ENCODE data around the gene MPRIP.

MPRIP gene

DNA sequence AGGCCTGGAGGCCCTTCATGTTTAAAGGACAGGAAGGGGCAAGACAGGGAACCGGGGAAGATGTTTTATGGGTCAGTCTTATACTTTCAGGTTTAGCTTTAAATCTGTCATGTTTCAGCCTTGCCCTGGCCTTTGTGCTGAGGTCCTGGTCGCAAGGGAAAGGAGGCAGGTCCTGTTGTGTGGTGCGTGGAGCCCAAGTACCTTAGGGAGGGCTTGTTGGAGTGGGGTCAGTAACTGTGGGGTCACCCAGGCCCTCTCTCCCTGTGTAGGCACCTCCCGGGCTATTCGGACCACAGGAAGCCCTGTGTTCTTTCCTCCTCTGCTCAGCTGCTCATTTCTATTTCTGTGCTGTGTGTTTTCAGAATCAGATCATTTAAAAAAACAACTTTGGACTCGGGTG lies 42.7 kb downstream of the MPRIP start:
- no peak for DNase-seq (ENCODE audit: low read depth in 2 of 2)

DNA sequence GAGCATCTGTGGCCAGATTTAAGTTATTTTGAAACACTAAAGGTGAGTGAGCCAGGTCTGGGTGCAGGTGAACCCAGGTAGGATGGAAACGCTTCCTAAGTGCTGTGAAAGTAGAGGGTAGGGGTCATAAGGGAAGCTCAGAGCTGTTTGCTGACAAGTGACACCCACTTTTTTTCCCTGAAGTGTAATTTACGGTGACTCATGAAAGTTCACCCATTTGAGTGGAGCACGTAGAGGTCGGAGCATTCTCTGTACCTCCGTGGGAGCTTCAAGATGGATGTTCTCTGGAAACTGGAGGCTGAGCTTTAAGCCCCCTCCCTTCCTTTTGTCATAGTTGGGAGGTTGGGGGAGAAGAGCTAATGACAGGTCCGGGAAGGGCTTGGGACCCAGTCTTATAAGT lies 44.3 kb downstream of the MPRIP start:
- DNase-seq (ENCODE audit: low read depth in 2 of 2): no peak

DNA sequence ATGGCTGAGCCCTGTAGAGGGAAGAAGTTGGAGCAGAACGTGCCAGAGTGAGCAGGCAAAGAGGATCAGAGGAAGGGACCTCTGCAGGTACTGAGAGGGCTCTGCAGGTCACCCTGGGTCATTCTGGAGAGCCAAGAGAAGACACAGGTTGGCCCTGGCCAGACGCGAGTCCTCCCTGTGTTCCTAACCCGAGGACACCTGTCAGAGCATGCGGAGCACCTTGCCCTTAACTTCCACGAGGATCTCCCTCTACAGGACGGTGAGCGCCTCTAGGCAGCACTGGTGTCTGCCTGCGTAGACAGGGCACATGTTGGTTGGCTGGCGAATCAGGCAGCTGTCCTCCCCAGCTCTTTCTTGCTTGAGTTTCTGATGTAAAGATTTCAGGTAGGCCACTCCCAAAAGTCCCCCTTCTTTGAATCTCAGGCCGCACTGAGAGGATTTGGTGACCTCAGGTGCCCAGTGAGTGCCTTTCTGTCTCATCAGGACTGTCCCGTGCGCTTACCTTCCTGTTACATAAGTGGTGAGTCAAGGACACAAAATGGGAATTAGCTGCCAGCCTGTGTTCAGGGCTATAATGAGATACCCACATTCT lies 45.3 kb downstream of the MPRIP start:
- no peak for DNase-seq (ENCODE audit: low read depth in 2 of 2)

DNA sequence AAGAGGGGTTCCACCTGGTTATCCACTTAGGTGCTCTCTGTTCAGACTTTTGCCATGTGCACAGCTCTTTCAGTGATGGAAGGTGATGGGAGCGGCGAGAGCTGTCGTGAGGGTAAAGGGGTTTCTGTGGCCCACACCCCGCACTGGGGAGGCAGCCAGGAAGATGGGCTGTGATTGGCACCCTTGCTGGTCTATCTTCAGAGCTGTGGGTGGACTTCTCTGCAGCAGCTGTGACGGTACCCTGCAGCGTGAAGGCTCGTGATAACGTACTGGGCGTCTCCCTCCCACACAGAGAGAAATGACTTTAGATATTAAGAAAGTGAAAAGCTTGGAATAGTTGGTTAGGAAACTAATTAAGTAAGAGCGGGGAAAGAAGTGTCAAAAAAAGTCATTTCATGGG lies 45.8 kb downstream of the MPRIP start:
- no peak for DNase-seq (ENCODE audit: low read depth in 2 of 2)

DNA sequence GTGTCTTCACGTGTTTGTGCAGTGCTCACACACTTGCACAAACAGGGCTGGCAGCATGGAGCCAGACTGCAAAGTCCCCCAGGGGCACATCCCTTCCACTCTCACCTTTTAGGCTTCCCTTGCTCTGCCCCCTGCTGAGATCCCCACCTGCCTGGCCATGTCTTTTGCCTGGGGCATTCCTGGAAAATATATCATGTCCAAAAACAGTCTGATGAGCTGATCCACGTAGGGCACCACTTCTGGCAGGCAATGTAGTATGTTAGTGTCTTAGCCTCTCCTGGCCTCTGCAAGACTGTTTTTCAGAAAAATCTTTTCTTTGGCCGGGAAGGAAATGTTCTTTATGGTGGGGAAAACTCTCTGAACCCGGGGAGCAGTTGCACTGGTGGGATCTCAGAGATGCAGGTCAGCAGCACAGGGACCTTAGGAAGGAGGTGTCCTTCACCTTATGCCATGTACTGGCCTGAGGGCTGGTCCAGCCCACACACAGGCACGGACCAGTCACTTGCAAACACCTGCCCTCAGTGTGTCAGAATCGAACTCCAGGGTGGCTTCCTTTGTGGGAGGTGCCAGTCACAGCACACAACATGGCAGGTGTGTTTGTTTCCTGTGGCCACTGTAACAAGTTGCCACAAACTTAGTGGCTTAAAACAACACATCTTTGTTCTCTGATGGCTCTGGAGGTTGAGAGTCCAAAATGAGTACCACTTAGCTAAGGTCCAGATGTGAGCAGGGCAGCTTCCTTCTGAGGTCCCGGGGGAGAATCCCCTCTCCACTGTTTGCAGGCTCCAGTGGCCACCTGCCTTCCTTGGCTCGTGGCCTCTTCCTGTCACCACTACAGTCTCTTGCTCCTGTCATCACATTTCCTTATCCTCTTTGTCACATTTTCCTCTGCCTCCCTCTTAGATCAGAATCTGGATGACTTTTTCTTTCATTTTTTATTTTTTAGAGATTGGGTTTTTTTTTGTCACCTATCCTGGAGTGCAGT lies 46.6 kb downstream of the MPRIP start:
- DNase-seq (ENCODE audit: low read depth in 2 of 2): no peak

DNA sequence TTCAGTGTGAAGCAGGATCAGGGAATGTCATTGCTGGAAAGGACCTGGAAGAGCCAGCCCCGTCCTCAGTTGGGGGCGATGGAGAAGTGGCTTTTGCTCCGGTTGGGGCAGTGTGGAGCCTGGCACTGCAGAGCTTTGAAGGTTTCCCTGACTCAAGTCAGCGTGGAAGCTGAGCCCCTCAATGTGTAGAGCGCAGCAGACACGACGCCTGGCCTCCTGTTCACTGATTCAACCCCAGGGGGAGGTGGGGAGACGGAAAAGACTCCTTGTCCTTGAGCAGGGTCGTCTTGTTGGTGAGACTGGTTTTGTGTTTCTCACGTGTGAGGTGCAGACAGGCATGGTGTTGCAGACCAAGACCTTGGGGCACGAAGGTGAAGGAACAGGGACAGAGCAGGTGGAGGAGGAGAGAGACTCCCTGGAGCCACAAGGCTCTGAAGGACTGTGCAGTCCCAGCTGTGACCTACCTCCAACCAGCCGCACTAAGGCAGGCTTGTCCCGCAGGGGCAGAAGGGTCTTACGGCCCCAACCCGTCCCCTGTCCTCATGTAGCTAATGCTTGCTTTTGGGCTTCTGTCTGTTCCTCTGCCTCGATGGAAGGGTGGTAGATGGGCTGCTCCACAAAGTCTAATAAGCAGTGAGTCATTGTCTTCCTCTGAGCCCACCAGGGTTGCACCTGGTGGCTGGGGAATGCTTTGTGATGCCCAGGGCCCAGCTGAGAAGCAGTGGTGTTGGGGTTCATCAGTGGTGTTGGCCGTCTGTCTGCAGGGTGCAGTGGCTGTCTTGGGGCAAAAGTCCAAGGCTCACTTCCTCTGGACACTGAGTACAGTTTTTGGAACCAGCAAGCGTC lies 47.8 kb downstream of the MPRIP start:
- DNase-seq (ENCODE audit: low read depth in 2 of 2): no peak

DNA sequence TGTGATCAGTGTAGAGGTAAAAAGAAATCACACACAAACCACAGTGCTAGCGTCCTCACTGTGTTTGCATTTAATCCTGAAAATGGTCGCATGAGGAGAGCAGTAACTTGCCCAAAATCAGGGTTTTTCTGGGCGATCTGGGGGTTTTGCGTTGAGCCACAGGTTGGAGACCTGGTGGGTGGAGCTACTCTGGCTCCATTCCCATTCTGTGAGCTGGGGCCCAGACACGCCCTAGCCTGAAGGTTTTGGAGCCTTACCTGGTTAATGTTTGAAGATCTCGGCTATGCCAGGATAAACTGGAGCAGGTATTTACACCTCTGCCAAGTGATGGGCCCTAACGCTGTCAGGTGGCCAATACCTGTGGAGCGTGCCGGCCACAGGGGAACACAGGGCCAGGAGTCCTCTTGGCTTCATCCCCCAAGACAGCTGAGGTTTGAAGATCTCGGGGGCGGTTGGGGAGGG lies 48.4 kb downstream of the MPRIP start:
- DNase-seq (ENCODE audit: low read depth in 2 of 2): no peak

DNA sequence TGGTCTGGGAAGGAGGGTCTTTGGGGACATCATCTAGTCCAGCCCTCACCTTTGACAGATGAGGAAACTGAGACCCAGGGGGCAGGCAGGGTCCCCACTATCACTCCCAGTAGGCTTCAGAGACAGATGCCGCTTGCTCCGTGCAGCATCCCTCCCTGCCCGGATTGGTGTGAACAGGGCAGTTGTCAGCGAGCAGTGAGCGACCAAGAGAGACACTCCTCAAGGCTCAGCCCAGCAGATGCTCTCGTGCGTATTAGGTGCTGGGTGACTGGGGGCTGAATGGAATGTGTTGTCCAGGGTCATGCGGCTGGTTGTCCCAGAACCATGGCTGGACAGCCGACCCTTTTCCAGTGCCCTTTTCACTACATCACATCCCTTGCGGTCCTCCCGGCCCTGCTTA lies 49.0 kb downstream of the MPRIP start:
- DNase-seq (ENCODE audit: low read depth in 2 of 2): no peak

DNA sequence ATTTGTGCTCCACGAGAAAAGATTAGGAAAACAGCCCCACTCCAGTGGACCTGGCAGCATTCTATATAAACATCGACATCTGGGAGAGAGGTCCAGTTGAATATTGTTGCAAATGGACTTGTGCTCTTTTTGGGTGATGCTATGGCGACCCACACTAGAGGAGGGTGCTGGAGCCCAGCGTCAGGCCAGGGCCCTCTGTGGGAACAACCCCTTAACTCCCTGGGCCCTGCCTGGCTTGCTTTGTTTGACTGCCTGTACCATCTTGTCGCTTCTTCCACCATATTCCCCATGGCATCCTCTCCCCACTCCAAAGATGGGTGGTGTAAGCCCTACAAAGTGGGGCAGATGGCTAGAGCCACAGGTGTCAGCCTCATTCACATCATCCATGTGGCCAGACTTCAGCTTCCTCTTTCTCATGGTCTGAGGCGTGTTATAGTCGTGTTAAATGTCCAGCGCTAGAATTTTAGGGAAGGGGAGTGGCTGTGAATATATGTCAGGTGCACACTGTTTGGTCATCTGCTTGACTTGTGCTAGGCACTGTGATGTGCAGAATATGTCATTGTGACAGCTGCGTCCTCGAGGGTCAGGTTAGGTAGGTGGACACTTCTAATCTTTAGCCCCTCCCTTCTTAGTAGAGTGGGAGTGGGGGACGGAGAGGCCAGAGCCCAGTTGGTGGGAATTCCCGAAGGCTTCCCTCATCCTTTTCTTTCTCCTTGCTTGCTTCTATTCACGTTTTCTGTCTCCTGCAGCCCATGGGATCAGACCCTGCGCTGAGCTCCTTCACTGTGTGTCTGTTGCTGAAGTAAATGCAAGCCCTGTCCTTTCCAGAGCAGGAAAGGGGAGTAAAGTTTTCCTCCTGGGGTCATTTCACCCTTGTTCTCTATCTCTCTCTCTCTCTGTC lies 49.8 kb downstream of the MPRIP start:
- DNase-seq (ENCODE audit: low read depth in 2 of 2): no peak

DNA sequence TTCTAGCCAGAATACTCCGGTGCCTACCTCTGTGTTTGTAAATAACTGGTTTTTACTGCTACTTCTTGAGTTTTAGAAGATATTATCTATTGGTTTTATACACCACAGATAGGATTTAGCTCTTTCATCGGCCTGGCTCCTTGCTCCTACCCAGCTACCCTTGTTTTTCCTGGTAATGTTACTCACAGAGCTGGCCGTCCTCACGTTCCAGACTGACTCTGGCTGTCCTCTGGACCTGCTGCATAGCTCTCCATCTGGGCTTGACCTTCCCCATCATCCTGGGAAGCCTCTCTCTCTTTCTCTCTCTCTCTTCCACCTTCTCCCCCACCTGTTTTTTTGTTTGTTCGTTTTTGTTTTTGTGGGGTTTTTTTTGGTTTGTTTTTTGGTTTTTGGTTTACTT lies 51.5 kb downstream of the MPRIP start:
- DNase-seq (ENCODE audit: low read depth in 2 of 2): no peak

DNA sequence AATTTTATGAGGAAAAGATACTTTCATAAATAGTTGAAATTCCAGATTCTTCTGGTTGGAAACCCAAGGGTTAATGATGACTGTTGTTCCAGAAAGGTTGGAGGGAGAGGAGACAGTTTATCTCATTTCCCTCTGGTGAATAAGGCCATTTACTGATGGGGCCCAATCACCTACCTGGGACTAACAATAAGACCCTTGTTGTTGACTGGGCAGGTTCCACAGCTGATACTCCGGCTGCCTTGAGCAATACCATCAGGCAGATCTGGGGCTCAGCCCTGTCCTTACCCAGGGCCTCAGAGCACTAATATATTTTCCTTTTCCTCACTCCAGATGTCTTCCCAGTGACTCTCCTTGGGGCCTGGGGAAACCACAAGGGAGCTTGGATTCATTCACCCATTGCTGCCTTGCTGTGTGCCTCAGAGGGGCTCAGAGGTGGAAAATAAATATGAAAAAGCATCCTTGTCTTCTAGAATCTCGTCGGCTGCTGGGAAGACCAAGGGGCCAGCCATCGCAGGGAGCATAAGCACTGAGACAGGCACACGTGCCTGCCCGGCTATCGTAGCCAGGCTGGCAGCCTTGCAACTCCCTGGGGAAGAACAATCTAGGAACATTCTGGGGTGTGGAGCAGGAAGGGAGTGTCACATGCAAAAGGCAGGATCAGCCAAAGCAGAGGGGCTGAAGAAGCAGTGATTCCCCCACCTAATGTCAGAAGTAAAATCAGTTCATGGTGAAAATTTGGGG lies 54.4 kb downstream of the MPRIP start:
- DNase-seq (ENCODE audit: low read depth in 2 of 2): no peak

DNA sequence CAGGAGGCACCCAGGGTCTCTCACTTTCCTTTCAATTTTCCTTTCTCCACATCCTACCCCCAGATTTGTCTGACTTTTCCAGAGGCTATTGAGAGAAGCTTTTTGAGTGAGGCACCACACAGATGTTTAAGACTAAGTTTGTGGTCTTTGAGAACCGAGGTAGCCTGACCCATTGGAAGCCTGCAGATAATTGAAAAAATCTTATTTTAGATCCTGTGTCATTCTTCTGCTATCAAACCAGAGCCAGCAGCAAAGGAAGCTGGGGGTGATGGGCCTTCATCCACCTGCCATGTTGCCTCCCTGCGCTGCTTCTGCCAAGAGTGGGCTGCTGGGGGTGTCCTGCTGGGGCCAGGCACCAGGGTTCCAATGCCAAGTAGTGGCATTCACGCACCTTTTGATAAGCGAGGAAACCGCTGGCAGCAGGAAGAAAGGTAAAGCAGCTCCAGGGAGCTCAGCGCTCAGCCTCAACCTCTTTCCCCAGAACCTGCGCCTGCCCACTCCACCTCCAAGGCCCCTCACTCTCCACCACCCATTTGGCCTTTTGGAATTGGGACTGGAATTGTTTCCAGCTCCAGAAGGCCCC lies 55.6 kb downstream of the MPRIP start:
- no peak for DNase-seq (ENCODE audit: low read depth in 2 of 2)

DNA sequence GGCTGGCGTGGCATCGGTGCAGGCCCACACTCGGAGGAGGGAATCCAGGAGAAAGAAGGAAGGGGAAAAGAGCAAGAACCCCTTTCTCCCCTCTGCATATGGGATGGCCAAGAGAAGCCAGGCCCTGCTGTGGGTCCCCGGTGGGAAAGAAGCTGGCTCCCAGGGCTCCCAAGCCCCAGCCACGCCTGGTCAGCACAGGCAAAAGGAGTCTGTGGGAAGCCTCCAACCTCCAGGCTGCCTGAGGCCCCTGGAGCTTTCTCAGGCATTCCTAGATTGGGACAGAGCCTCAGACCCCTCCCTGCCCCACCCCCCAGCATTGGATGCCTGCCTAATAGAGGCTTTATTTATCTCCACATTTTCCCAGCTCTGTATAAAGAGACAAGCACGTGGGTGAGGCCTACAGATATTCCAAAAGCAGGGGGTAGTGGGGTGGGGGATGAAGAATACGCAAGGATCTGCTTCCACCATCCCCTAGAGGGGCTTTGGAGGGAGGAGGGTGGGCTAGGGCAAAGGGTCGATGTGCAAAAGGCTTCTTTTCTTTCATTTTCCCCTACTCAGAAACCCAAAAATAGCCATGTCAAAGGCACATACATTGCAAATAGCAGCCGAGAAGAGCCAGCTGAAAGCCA lies 56.4 kb downstream of the MPRIP start:
- DNase-seq (ENCODE audit: low read depth in 2 of 2): no peak

DNA sequence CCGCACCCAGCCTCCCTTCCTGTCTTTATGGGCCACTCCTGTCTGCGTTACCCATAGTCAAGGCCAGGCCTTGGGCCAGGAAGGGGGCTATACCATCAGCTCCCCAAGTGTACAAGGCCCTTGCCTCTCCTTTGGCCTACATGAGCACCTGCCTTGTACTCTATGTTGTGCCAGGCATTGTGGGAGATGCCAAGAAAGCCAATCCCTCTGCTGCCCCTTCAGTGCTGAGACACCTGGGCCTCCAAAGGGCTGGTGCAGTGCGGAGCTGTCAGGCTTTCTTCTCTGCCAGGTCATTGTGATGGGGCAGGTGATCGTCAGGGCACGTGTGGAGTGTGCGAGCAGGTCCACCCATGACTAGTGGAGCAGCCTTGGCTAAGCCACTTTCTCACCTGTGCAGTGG lies 59.9 kb downstream of the MPRIP start:
- DNase-seq (ENCODE audit: low read depth in 2 of 2): no peak

DNA sequence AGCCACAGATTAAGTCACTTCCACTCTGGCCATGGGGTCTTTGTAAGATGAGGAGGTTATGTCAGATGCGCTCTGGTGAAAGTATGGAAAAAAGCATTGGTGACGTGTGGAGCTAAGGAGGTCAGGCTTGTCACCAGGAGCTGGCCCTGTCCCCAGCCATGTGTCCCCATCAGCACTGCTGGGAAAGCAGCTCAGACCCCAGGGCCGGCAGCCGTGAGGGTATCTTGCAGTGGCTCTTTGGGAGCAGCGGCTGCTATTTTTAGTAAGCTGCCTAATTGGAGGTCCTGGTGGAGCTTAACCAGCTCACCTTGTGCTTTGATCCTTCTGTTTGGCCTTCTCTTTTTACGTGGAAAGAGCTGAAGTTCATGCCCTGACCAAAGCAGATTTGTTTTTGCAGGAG lies 60.9 kb downstream of the MPRIP start:
- no peak for DNase-seq (ENCODE audit: low read depth in 2 of 2)

DNA sequence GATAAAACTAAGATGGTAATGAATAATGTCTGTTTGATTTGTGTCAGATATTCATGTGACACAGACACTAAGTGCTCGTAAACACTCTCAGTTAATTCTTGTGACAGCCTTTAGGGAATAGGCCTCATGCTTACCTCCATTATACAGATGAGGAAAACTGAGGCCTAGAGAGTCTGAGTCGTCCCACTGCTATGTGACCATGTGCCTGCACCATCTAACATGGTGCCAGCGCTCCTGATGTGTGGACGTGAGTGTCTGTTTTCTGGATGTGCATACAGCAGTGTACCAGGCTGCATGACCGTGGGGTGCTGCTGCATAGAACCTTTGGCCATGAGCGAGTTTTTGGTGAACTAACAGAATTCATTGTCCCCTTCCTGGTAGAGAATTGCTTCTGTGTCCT lies 61.8 kb downstream of the MPRIP start:
- no peak for DNase-seq (ENCODE audit: low read depth in 2 of 2)

DNA sequence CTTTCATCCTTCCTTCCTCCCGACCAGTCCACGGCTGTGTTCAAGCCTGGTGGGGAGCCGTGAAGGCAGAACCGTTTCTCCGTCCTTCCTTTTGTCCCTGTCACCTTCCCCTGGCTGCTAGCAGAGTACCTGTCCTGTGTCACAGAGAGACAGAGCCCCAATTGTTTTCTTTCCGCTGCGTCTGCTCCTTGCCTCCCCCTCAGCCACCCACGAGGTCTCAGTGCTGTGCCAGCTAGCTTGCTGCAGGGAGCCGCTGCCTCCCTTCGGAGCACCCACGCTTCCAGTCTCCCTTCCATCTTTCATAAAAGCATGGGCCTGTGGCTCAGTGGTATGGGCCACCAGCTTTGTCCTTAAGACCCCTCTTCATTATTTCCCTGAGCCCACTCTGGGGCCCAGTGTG lies 62.2 kb downstream of the MPRIP start:
- DNase-seq (ENCODE audit: low read depth in 2 of 2): no peak

DNA sequence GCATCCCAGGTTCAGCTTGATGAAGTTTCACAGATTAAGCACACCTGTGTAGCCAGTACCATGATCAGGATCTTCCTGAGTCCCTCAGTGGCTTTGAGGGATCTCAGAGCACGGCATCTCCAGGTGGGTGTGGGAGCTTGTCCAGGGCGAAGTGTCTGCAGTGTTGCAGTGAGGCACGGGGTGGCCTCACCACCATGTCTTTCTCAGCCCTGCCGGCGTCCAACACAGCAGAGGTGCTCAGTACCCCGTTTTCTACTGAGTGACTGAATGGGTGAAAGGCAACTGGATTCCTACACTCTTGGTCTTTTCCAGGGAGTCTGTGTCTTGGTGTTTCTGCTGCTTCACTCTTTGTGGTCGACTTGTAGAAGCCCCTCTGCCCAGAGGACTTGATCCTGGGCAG lies 63.7 kb downstream of the MPRIP start:
- no peak for DNase-seq (ENCODE audit: low read depth in 2 of 2)

DNA sequence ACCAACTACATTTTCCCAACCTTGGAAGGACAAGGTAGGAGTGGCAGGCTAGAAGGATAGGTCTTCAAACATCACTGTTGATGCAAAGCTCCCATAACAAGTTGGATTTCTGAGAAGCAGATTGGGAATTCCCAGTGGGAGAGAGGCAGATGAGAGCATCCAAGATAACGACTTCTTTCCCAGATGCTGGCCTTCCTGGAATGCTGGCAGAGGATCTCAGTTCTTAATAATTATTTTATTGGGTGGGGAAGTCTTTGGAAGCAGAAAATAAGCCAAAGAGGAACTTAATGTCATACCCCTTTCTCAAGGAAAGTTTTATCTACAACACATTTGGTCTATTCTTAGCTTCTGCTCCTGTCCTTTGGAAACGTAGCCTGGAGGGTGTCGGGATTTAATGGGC lies 64.5 kb downstream of the MPRIP start:
- no peak for DNase-seq (ENCODE audit: low read depth in 2 of 2)

DNA sequence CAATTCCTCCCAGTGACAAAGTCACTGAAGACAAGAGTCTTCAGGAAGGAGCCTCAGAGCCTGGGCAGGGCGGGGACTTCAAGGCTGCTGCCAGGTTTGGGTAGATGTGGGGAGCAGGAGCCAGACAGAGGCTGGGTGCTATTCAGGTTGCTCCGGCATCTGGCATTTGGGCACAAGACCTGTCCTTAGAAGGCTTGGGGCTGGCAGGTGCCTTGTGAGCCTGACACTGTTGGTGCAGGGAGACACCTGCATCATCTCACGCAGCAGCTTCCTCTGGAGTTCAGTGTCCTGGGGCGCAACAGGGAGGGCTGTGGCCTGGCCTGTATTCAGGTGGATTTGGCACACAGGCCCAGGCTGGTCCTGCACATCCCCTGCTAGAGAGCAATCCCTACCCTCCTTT lies 65.0 kb downstream of the MPRIP start:
- no peak for DNase-seq (ENCODE audit: low read depth in 2 of 2)
